ENCODE measurements around the gene RHBDF2. TPM values are rescaled to one million over a fixed set of nuclear protein-coding genes. Genes with fewer than 3 reads are reported as not detected.

RHBDF2 gene
- total RNA-seq, 1 donor from 2014 or later: 11.8 TPM

DNA sequence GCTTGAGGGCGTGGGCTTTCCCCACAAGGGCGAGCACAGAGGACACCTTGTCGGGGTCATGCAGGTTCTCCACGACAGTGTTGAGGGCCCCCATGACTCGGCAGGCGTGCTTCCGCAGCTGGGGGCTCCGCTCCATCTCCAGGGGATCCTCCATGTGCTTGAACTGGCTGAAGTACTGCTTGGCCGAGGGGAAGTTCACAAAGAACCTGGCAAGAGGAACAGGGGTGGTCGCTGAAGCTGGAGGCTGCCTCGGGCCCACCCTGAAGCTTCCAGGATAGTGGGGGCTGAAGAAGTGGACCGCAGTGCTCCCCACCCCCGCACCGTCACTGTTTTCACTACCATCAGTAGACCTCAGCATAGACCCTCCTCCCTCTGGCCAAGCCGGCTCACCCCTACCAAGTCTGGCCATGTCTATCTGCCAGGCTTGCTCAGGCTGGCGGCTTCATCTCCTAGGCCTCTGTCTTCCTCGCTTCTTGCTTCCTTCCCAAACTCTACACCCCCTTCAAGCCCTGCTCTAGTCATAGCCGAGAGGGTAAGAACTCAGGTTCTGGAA is 30.3 kb upstream of the RHBDF2 start:
- DNase-seq (ENCODE audit: low spot score, unreplicated experiment): no peak
- no peak for TF ChIP-seq CTCF (IDR thresholded peaks at IDR 0.05; ENCODE audit: unreplicated experiment)
- Mint-ChIP-seq H3K4me1 (ENCODE audit: low read depth) (peaks cover 12% of the 10 kb centered on the region), H3K27ac (peak overlapping the region; percentile 3), H3K27me3 (peaks cover 40% of the 10 kb centered on the region), H3K4me3 (ENCODE audit: low read depth) (no peak overlapping the region), H3K36me3 (ENCODE audit: insufficient read depth) (no peaks in the 10 kb centered on the region), H3K9me3 (ENCODE audit: low read depth) (no peaks in the 10 kb centered on the region)

DNA sequence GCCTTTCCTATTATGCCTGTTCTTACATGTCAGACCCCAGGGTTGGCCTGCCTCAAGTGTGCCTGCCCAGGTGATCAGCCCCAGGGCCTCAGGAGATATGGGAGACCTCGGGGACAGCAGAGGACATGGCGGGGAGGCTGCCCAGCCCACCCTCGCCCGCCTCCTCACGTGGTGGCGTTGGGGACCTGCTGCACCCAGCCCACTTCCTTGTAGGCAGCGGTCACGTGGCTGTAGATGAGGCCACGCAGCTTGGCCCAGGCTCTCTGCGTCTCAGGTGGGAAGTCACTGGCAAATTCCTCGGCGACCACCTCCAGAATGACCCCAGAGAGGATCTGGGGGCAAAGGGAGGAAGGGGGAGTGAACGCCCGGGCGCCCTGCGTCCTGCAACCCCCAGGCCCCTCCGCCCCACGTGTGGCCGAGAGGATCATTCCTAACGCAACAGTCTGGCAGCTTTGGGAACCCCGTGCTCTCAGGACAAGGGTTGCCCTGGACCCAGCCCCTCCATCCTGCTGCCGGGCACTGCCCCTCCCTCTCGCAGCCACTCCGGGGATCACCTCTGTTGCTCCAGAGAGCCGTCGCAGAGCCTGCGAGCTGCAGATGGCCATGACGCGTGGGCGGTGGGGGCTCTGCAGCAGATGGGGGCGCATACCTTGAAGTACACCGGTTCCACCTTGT is 29.7 kb upstream of the RHBDF2 start:
- no peaks in the 10 kb centered on the region for H3K36me3 Mint-ChIP-seq (ENCODE audit: insufficient read depth)
- no peak for TF ChIP-seq CTCF (IDR thresholded peaks at IDR 0.05; ENCODE audit: unreplicated experiment)
- H3K27ac Mint-ChIP-seq: no peak overlapping the region
- H3K4me3 Mint-ChIP-seq (ENCODE audit: low read depth): no peak overlapping the region
- peaks cover 12% of the 10 kb centered on the region for H3K4me1 Mint-ChIP-seq (ENCODE audit: low read depth)
- H3K9me3 Mint-ChIP-seq (ENCODE audit: low read depth): no peaks in the 10 kb centered on the region
- no peak for DNase-seq (ENCODE audit: low spot score, unreplicated experiment)
- peaks cover 34% of the 10 kb centered on the region for H3K27me3 Mint-ChIP-seq

DNA sequence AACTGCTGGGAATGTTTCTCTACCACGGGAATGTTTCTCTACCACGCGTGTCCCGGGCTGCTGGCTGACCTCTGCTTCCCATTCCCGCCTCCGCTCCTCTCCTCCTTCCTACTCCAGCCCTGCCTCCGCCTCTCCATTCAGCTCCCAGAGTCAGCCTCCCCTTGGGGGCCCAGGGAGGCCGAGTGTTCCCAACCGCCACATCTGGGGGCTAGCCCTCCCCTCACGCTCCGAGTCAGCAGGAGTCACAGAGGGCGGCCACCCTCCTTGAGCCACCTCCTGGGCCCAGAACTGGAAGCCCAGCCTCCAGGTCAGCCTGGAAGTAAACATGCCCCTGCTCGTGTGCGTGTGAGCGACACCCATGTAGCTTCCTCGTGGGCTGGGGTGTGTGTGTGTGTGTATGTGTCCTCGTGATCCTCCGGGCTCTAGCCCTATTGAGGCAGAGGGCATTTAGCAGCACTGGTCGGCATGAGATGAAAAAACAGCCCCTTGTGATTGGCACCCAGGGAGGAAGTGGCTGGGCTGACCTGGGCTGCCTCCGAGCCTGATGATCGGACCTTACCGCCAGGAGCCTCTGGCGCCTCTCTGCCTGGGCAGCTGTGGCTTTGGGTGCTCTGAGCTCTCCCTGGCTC is 29.0 kb upstream of the RHBDF2 start:
- Mint-ChIP-seq H3K27me3 (peaks cover 26% of the 10 kb centered on the region), H3K36me3 (ENCODE audit: insufficient read depth) (no peaks in the 10 kb centered on the region), H3K27ac (peak overlapping the region; percentile 49), H3K9me3 (ENCODE audit: low read depth) (no peaks in the 10 kb centered on the region), H3K4me1 (ENCODE audit: low read depth) (peaks cover 12% of the 10 kb centered on the region), H3K4me3 (ENCODE audit: low read depth) (no peak overlapping the region)
- TF ChIP-seq CTCF (IDR thresholded peaks at IDR 0.05; ENCODE audit: unreplicated experiment): no peak
- no peak for DNase-seq (ENCODE audit: low spot score, unreplicated experiment)

DNA sequence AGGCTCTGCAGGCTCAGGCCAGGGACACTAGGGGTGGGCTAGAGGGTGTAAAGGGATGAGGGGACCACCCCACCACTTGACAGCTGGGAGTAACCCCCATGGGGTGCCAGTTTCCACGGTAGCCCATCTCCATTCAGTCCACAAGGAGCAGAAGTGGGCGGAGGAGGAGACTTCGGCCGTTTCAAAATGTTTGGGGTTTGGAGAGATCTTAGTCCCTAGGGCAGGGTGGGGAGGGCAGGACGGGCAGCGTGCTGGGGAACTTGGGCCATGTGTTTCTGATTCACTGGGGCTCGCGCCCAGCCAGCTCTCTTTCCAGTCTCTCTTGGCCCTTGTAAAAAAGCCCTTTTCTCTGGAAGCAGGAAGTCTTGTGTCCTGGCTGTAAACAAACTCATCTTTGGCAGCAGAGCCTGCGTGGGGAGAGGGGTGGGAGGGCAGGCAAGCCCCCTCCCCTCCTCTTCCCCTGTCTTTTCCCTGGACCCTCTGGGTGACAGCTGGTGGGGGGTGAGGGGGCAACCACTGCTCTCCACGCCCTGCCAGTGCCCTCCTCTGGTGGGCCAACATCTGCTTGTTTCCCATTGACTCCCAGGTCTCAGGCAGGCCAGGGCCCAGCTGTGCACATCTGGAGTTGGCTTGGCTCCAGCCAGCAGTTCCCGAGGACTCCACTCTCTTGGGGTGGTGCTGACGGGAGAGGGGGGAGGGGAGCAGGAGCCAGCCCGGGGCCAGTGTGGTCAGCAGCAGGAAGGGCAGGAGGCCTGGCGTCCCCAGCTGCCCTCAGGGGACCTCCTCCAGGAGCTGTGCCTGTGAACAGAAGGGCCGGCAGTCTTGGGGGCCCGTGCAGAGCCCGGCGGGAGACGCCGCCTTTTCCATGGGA is 28.2 kb upstream of the RHBDF2 start:
- Mint-ChIP-seq H3K9me3 (ENCODE audit: low read depth) (no peaks in the 10 kb centered on the region), H3K4me1 (ENCODE audit: low read depth) (peaks cover 19% of the 10 kb centered on the region), H3K4me3 (ENCODE audit: low read depth) (no peak overlapping the region), H3K36me3 (ENCODE audit: insufficient read depth) (no peaks in the 10 kb centered on the region), H3K27ac (no peak overlapping the region), H3K27me3 (peaks cover 24% of the 10 kb centered on the region)
- TF ChIP-seq CTCF (IDR thresholded peaks at IDR 0.05; ENCODE audit: unreplicated experiment): no peak
- no peak for DNase-seq (ENCODE audit: low spot score, unreplicated experiment)
